IgD-negative memory B cell (primary cell): Measurements from ENCODE around the gene RFC3. TPM values are rescaled to one million over a fixed set of nuclear protein-coding genes. Genes with fewer than 3 reads are reported as not detected.

Experiments used
- H3K27ac Mint-ChIP-seq, 3 donors: one replicate each; pipeline ENCODE4 v1.8.0; 2020 to 2022; ENCODE audit warnings: mild to moderate bottlenecking in 3 of 3, mixed read lengths in 3 of 3, moderate library complexity in 1 of 3
- H3K27me3 Mint-ChIP-seq: one replicate; pipeline ENCODE4 v1.8.0; 2021; ENCODE audit warnings: mixed read lengths
- H3K36me3 Mint-ChIP-seq: one replicate; pipeline ENCODE4 v1.8.0; 2020; ENCODE audit warnings: mild to moderate bottlenecking, mixed read lengths
- H3K4me1 Mint-ChIP-seq, 3 donors: one replicate each; pipeline ENCODE4 v1.8.0; 2020 to 2022; ENCODE audit warnings: mixed read lengths in 3 of 3, mild to moderate bottlenecking in 1 of 3
- H3K4me3 Mint-ChIP-seq, 4 donors: one replicate each; pipeline ENCODE4 v1.8.0; 2020 to 2022; ENCODE audit warnings: mild to moderate bottlenecking in 4 of 4, mixed read lengths in 4 of 4, moderate library complexity in 3 of 4
- H3K9me3 Mint-ChIP-seq, 3 donors: one replicate each; pipeline ENCODE4 v1.8.0; 2020 to 2021; ENCODE audit warnings: mixed read lengths in 3 of 3, mild to moderate bottlenecking in 1 of 3
- polyA plus RNA-seq: library from polyadenylated mRNA; unstranded; fragments of 300-500 nt; fragmentation: Illumina TruSeq; gene quantifications from one replicate; pipeline ENCODE4 v1.2.3, GENCODE V29; 2021

RFC3 gene
- polyA plus RNA-seq, 1 donor from 2014 or later = 6.7 TPM

GRCh38 chr13:33838647-33839046 lies 20.7 kb downstream of the RFC3 start:
- H3K9me3 Mint-ChIP-seq = no peaks in the 10 kb centered on the region
- H3K36me3 Mint-ChIP-seq = peaks cover 22% of the 10 kb centered on the region
- H3K4me1 Mint-ChIP-seq = no peaks in the 10 kb centered on the region
- H3K27me3 Mint-ChIP-seq = no peaks in the 10 kb centered on the region
- no peak overlapping the region for H3K4me3 Mint-ChIP-seq
- no peak overlapping the region for H3K27ac Mint-ChIP-seq

GRCh38 chr13:33840402-33840801 lies 22.5 kb downstream of the RFC3 start:
- H3K4me3 Mint-ChIP-seq = no peak overlapping the region
- peaks cover 22% of the 10 kb centered on the region for H3K36me3 Mint-ChIP-seq
- no peaks in the 10 kb centered on the region for H3K9me3 Mint-ChIP-seq
- no peak overlapping the region for H3K27ac Mint-ChIP-seq
- no peaks in the 10 kb centered on the region for H3K27me3 Mint-ChIP-seq
- no peaks in the 10 kb centered on the region for H3K4me1 Mint-ChIP-seq

- H3K27ac Mint-ChIP-seq = no peak overlapping the region
- H3K4me1 Mint-ChIP-seq = peaks cover 0 to 1% (median under 1%) of the 10 kb centered on the region in 3 donors
- H3K9me3 Mint-ChIP-seq = no peaks in the 10 kb centered on the region
- no peak overlapping the region for H3K4me3 Mint-ChIP-seq
- H3K36me3 Mint-ChIP-seq = peaks cover 20% of the 10 kb centered on the region
- no peaks in the 10 kb centered on the region for H3K27me3 Mint-ChIP-seq
Measured at GRCh38 chr13:33842207-33842606, 24.3 kb downstream of the RFC3 start.

- Mint-ChIP-seq H3K4me3 (no peak overlapping the region), H3K4me1 (peaks cover 0 to 3% (median 2%) of the 10 kb centered on the region in 3 donors), H3K27me3 (no peaks in the 10 kb centered on the region), H3K9me3 (no peaks in the 10 kb centered on the region), H3K36me3 (peaks cover 21% of the 10 kb centered on the region), H3K27ac (no peak overlapping the region)
Measured at GRCh38 chr13:33842986-33843385, 25.0 kb downstream of the RFC3 start.

GRCh38 chr13:33845572-33846302 lies 27.8 kb downstream of the RFC3 start:
- peaks cover 11% of the 10 kb centered on the region for H3K36me3 Mint-ChIP-seq
- H3K27ac Mint-ChIP-seq = peak overlapping the region in 1 of 3 donors; percentile 15
- peaks cover 0 to 3% (median 2%) of the 10 kb centered on the region in 3 donors for H3K4me1 Mint-ChIP-seq
- H3K9me3 Mint-ChIP-seq = no peaks in the 10 kb centered on the region
- H3K27me3 Mint-ChIP-seq = no peaks in the 10 kb centered on the region
- H3K4me3 Mint-ChIP-seq = no peak overlapping the region

GRCh38 chr13:33846303-33847062 lies 28.5 kb downstream of the RFC3 start:
- peak overlapping the region in 1 of 3 donors; percentile 15 for H3K27ac Mint-ChIP-seq

GRCh38 chr13:33849211-33849610 lies 31.3 kb downstream of the RFC3 start:
- Mint-ChIP-seq H3K9me3 (no peaks in the 10 kb centered on the region), H3K36me3 (peaks cover 5% of the 10 kb centered on the region), H3K4me3 (no peak overlapping the region), H3K27me3 (no peaks in the 10 kb centered on the region), H3K4me1 (peaks cover 0 to 6% (median 3%) of the 10 kb centered on the region in 3 donors), H3K27ac (peak overlapping the region in 1 of 3 donors; percentile 4)

More at GRCh38 chr13:33846303-33847062, 28.5 kb downstream of the RFC3 start:
- no peak overlapping the region for H3K4me3 Mint-ChIP-seq
- no peaks in the 10 kb centered on the region for H3K27me3 Mint-ChIP-seq
- H3K36me3 Mint-ChIP-seq = peaks cover 11% of the 10 kb centered on the region
- no peaks in the 10 kb centered on the region for H3K9me3 Mint-ChIP-seq
- peaks cover 0 to 3% (median 2%) of the 10 kb centered on the region in 3 donors for H3K4me1 Mint-ChIP-seq

- Mint-ChIP-seq H3K27ac (no peak overlapping the region), H3K4me1 (peaks cover 4 to 11% (median 10%) of the 10 kb centered on the region in 3 donors), H3K9me3 (peaks cover 0 to 8% (median 3%) of the 10 kb centered on the region in 3 donors), H3K27me3 (no peaks in the 10 kb centered on the region), H3K4me3 (peak overlapping the region in 2 of 4 donors; percentile 17 to 78), H3K36me3 (peaks cover 8% of the 10 kb centered on the region)
Measured at GRCh38 chr13:33855371-33855895, 37.5 kb downstream of the RFC3 start.

GRCh38 chr13:33859691-33860303 lies 41.8 kb downstream of the RFC3 start:
- H3K4me1 Mint-ChIP-seq = peaks cover 4 to 9% (median 8%) of the 10 kb centered on the region in 3 donors
- no peak overlapping the region for H3K4me3 Mint-ChIP-seq
- H3K9me3 Mint-ChIP-seq = peaks cover 0 to 8% (median 1%) of the 10 kb centered on the region in 3 donors
- no peaks in the 10 kb centered on the region for H3K27me3 Mint-ChIP-seq
- peaks cover 10% of the 10 kb centered on the region for H3K36me3 Mint-ChIP-seq
- H3K27ac Mint-ChIP-seq = no peak overlapping the region

GRCh38 chr13:33860526-33860925 lies 42.6 kb downstream of the RFC3 start:
- H3K4me1 Mint-ChIP-seq = peaks cover 4 to 11% (median 8%) of the 10 kb centered on the region in 3 donors
- H3K4me3 Mint-ChIP-seq = no peak overlapping the region
- no peaks in the 10 kb centered on the region for H3K27me3 Mint-ChIP-seq
- H3K36me3 Mint-ChIP-seq = peaks cover 10% of the 10 kb centered on the region
- H3K27ac Mint-ChIP-seq = no peak overlapping the region
- H3K9me3 Mint-ChIP-seq = peaks cover 0 to 7% (median 0%) of the 10 kb centered on the region in 3 donors

GRCh38 chr13:33862016-33862415 lies 44.1 kb downstream of the RFC3 start:
- Mint-ChIP-seq H3K36me3 (peaks cover 5% of the 10 kb centered on the region), H3K4me3 (no peak overlapping the region), H3K27ac (no peak overlapping the region), H3K27me3 (no peaks in the 10 kb centered on the region), H3K4me1 (peaks cover 5 to 14% (median 10%) of the 10 kb centered on the region in 3 donors), H3K9me3 (no peaks in the 10 kb centered on the region)

GRCh38 chr13:33863188-33863789 lies 45.3 kb downstream of the RFC3 start:
- Mint-ChIP-seq H3K36me3 (peaks cover 3% of the 10 kb centered on the region), H3K4me3 (no peak overlapping the region), H3K4me1 (peaks cover 5 to 14% (median 10%) of the 10 kb centered on the region in 3 donors), H3K27ac (no peak overlapping the region), H3K9me3 (no peaks in the 10 kb centered on the region), H3K27me3 (no peaks in the 10 kb centered on the region)

GRCh38 chr13:33865945-33866344 lies 48.0 kb downstream of the RFC3 start:
- H3K36me3 Mint-ChIP-seq = peaks cover 4% of the 10 kb centered on the region
- peaks cover 5 to 10% (median 10%) of the 10 kb centered on the region in 3 donors for H3K4me1 Mint-ChIP-seq
- H3K4me3 Mint-ChIP-seq = peak overlapping the region in 1 of 4 donors; percentile 78
- H3K9me3 Mint-ChIP-seq = no peaks in the 10 kb centered on the region
- H3K27ac Mint-ChIP-seq = peak overlapping the region in 1 of 3 donors; percentile 24
- H3K27me3 Mint-ChIP-seq = no peaks in the 10 kb centered on the region

GRCh38 chr13:33867472-33867871 lies 49.5 kb downstream of the RFC3 start:
- no peaks in the 10 kb centered on the region for H3K9me3 Mint-ChIP-seq

More at GRCh38 chr13:33867472-33867871, 49.5 kb downstream of the RFC3 start:
- no peak overlapping the region for H3K4me3 Mint-ChIP-seq
- peaks cover 5 to 10% (median 10%) of the 10 kb centered on the region in 3 donors for H3K4me1 Mint-ChIP-seq
- peak overlapping the region in 1 of 3 donors; percentile 62 for H3K27ac Mint-ChIP-seq
- H3K36me3 Mint-ChIP-seq = peaks cover 7% of the 10 kb centered on the region
- H3K27me3 Mint-ChIP-seq = no peaks in the 10 kb centered on the region
